Loucy (cell line): ENCODE data around the gene MINDY4.

Source experiments
- H2AFZ ChIP-seq: fragments of 200-600 bp; sonication (generic); 2 replicates; pipeline ENCODE4 v1.6.0; 2016; ENCODE audit warnings: antibody characterized with exemption, mild to moderate bottlenecking, low read length, moderate library complexity
- H3F3A ChIP-seq: fragments of 200-600 bp; 2 replicates; pipeline ENCODE4 v1.6.0; 2016; ENCODE audit warnings: antibody characterized with exemption, low read depth, mild to moderate bottlenecking
- H3K27me3 ChIP-seq: fragments of 200-600 bp; sonication (generic); 2 replicates; pipeline ENCODE4 v1.6.1; 2014; ENCODE audit warnings: low read length, mild to moderate bottlenecking; ENCODE audit not compliant: insufficient read depth, poor library complexity, severe bottlenecking
- H3K36me3 ChIP-seq: fragments of 200-600 bp; sonication (generic); 2 replicates; pipeline ENCODE4 v1.6.1; 2016; ENCODE audit warnings: low read length; ENCODE audit not compliant: insufficient read depth
- H3K4me1 ChIP-seq: fragments of 200-600 bp; sonication (generic); 2 replicates; pipeline ENCODE4 v1.5.1; 2014; ENCODE audit warnings: low read length, mild to moderate bottlenecking; ENCODE audit not compliant: insufficient read depth, poor library complexity, severe bottlenecking
- H3K4me2 ChIP-seq: fragments of 200-600 bp; sonication (generic); 2 replicates; pipeline ENCODE4 v1.6.0; 2014; ENCODE audit warnings: antibody characterized with exemption, low read length, low read depth, mild to moderate bottlenecking; ENCODE audit not compliant: poor library complexity, severe bottlenecking
- H3K4me3 ChIP-seq: fragments of 200-600 bp; sonication (generic); 2 replicates; pipeline ENCODE4 v1.5.1; 2014; ENCODE audit warnings: low read length, mild to moderate bottlenecking, mixed read lengths; ENCODE audit not compliant: poor library complexity, severe bottlenecking
- H3K79me2 ChIP-seq: fragments of 200-600 bp; sonication (generic); 2 replicates; pipeline ENCODE4 v1.6.1; 2014; ENCODE audit warnings: low read length; ENCODE audit not compliant: insufficient read depth
- H3K9ac ChIP-seq: fragments of 200-600 bp; sonication (generic); 2 replicates; pipeline ENCODE4 v1.6.0; 2014; ENCODE audit warnings: mild to moderate bottlenecking, low read depth, low read length, moderate library complexity; ENCODE audit not compliant: poor library complexity, severe bottlenecking
- H3K9me2 ChIP-seq: fragments of 200-600 bp; sonication (generic); replicated peaks from 2 replicates; pipeline ENCODE4 v1.6.1; 2016; ENCODE audit warnings: low read depth, low read length, mixed read lengths
- H3K9me3 ChIP-seq: fragments of 200-600 bp; sonication (generic); 2 replicates; pipeline ENCODE4 v1.6.1; 2014; ENCODE audit warnings: mild to moderate bottlenecking, antibody characterized with exemption, low read length, low read depth; ENCODE audit not compliant: insufficient read depth
- H4K20me1 ChIP-seq: fragments of 200-600 bp; sonication (generic); 2 replicates; pipeline ENCODE4 v1.6.0; 2014; ENCODE audit warnings: antibody characterized with exemption, low read length, mild to moderate bottlenecking; ENCODE audit not compliant: insufficient read depth, poor library complexity, severe bottlenecking
- CTCF ChIP-seq: fragments of 200-600 bp; sonication (generic); conservative IDR thresholded peaks from 2 replicates; pipeline ENCODE4 v1.5.1; 2014; ENCODE audit warnings: mild to moderate bottlenecking, antibody characterized with exemption, low read length
- EZH2phosphoT487 ChIP-seq: fragments of 200-600 bp; IDR thresholded peaks from 2 replicates; pipeline ENCODE4 v1.6.1; 2018; ENCODE audit warnings: antibody characterized with exemption, mild to moderate bottlenecking, moderate library complexity, borderline replicate concordance

The MINDY4 gene

GRCh38 chr7:30933124-30933974 lies 162.1 kb downstream of the MINDY4 start:
- H3K9me3 ChIP-seq = no peaks in the 10 kb centered on the region
- H3K4me1 ChIP-seq = no peaks in the 10 kb centered on the region
- H3K9me2 ChIP-seq = no peaks in the 10 kb centered on the region
- no peaks in the 10 kb centered on the region for H3K27me3 ChIP-seq
- H3K9ac ChIP-seq = no peak overlapping the region
- TF ChIP-seq EZH2phosphoT487 (no peak), CTCF (no peak)
- no peaks in the 10 kb centered on the region for H3F3A ChIP-seq
- no peak overlapping the region for H3K4me2 ChIP-seq
- H3K79me2 ChIP-seq = no peaks in the 10 kb centered on the region
- no peaks in the 10 kb centered on the region for H4K20me1 ChIP-seq
- H3K4me3 ChIP-seq = no peak overlapping the region
- H3K36me3 ChIP-seq = no peaks in the 10 kb centered on the region
- H2AFZ ChIP-seq = no peak overlapping the region

- no peak overlapping the region for H2AFZ ChIP-seq
- H3K9ac ChIP-seq = no peak overlapping the region
- H3K4me3 ChIP-seq = no peak overlapping the region
- no peaks in the 10 kb centered on the region for H3K4me1 ChIP-seq
- H4K20me1 ChIP-seq = no peaks in the 10 kb centered on the region
- no peaks in the 10 kb centered on the region for H3K36me3 ChIP-seq
- no peak overlapping the region for H3K4me2 ChIP-seq
- no peaks in the 10 kb centered on the region for H3K9me2 ChIP-seq
- TF ChIP-seq EZH2phosphoT487 = no peak
- no peak for TF ChIP-seq CTCF
- H3F3A ChIP-seq = no peaks in the 10 kb centered on the region
- H3K9me3 ChIP-seq = no peaks in the 10 kb centered on the region
- H3K79me2 ChIP-seq = no peaks in the 10 kb centered on the region
- no peaks in the 10 kb centered on the region for H3K27me3 ChIP-seq
These were observed 163.0 kb downstream of the MINDY4 start for GRCh38 chr7:30934225-30934624.

- TF ChIP-seq EZH2phosphoT487 (no peak), CTCF (no peak)
- Histone ChIP-seq H3F3A (no peaks in the 10 kb centered on the region), H4K20me1 (no peaks in the 10 kb centered on the region), H3K9me2 (no peaks in the 10 kb centered on the region), H3K4me2 (no peak overlapping the region), H3K27me3 (no peaks in the 10 kb centered on the region), H3K9ac (no peak overlapping the region), H3K4me3 (no peak overlapping the region), H2AFZ (no peak overlapping the region), H3K4me1 (no peaks in the 10 kb centered on the region), H3K9me3 (no peaks in the 10 kb centered on the region), H3K36me3 (no peaks in the 10 kb centered on the region), H3K79me2 (no peaks in the 10 kb centered on the region)
These were observed 163.7 kb downstream of the MINDY4 start for GRCh38 chr7:30934732-30935568.
